SKM-1 treated with dmso at 0.1 percent for 144 hours (cell line): ENCODE data around the gene GPR42.
"Not testable (repeated sequence)": the region's sequence is repeated elsewhere in the genome, so short reads cannot be mapped to it uniquely, and the experiment has no call there.

Experiments
- DNase-seq: peaks from one replicate; lab custom pipeline; 2025; ENCODE audit not compliant: unreplicated experiment; lab: John Stamatoyannopoulos, UW

GPR42 gene

GRCh38 chr19:35362261-35363000 is 8.4 kb upstream of the GPR42 start:
- DNase-seq: no peak

- no peak for DNase-seq
Measured at GRCh38 chr19:35363001-35363590, 7.8 kb upstream of the GPR42 start.

GRCh38 chr19:35363711-35364425 is 7.0 kb upstream of the GPR42 start:
- DNase-seq: no peak

- DNase-seq: no peak
Measured at GRCh38 chr19:35365303-35365702, 5.6 kb upstream of the GPR42 start.

- DNase-seq: no peak
Measured at GRCh38 chr19:35368378-35368777, 2.5 kb upstream of the GPR42 start.

- DNase-seq: no peak
Measured at GRCh38 chr19:35369522-35369921, 1.3 kb upstream of the GPR42 start.

GRCh38 chr19:35373492-35373891 is 2.6 kb downstream of the GPR42 start:
- DNase-seq: no peak

- not testable (repeated sequence) for DNase-seq
Measured at GRCh38 chr19:35374031-35374430, 3.2 kb downstream of the GPR42 start.

- DNase-seq: no peak
Measured at GRCh38 chr19:35375505-35376307, 4.8 kb downstream of the GPR42 start.

GRCh38 chr19:35377656-35378055 is 6.8 kb downstream of the GPR42 start:
- no peak for DNase-seq

GRCh38 chr19:35378356-35378755 is 7.5 kb downstream of the GPR42 start:
- no peak for DNase-seq

- DNase-seq: not testable (repeated sequence)
Measured at GRCh38 chr19:35379545-35379944, 8.7 kb downstream of the GPR42 start.

- DNase-seq: no peak
Measured at GRCh38 chr19:35379992-35380391, 9.1 kb downstream of the GPR42 start.

GRCh38 chr19:35380450-35381124 is 9.7 kb downstream of the GPR42 start:
- DNase-seq: no peak

GRCh38 chr19:35381318-35381717 is 10.4 kb downstream of the GPR42 start:
- no peak for DNase-seq

GRCh38 chr19:35381926-35382325 is 11.1 kb downstream of the GPR42 start:
- no peak for DNase-seq

GRCh38 chr19:35383536-35383935 is 12.7 kb downstream of the GPR42 start:
- no peak for DNase-seq

- no peak for DNase-seq
Measured at GRCh38 chr19:35388277-35389054, 17.6 kb downstream of the GPR42 start.

GRCh38 chr19:35389192-35389861 is 18.5 kb downstream of the GPR42 start:
- no peak for DNase-seq
